IPS DF 6.9 (cell line): ENCODE data around the gene PCARE.
"Not testable (repeated sequence)": the region's sequence is repeated elsewhere in the genome, so short reads cannot be mapped to it uniquely, and the experiment has no call there.

ENCODE experiments used
- DNase-seq: peaks from one replicate; pipeline ENCODE4 v3.0.0-alpha.2; 2013; ENCODE audit warnings: low read depth, low spot score
- H3K27ac ChIP-seq: one replicate; pipeline ENCODE4 v1.5.1; 2013; ENCODE audit warnings: low read length, control low read depth
- H3K27me3 ChIP-seq: 2 replicates; pipeline ENCODE4 v1.6.1; 2013; ENCODE audit warnings: mild to moderate bottlenecking, low read length; ENCODE audit not compliant: control insufficient read depth, insufficient read depth
- H3K36me3 ChIP-seq: 2 replicates; pipeline ENCODE4 v1.6.1; 2013; ENCODE audit warnings: low read length; ENCODE audit not compliant: control insufficient read depth, insufficient read depth
- H3K4me1 ChIP-seq: 2 replicates; pipeline ENCODE4 v1.6.1; 2013; ENCODE audit warnings: low read length; ENCODE audit not compliant: control insufficient read depth, insufficient read depth
- H3K4me3 ChIP-seq: 2 replicates; pipeline ENCODE4 v1.5.1; 2013; ENCODE audit warnings: mild to moderate bottlenecking, low read length
- H3K9me3 ChIP-seq: 2 replicates; pipeline ENCODE4 v1.6.1; 2013; ENCODE audit warnings: low read length, inconsistent platforms; ENCODE audit not compliant: control insufficient read depth, insufficient read depth
- WGBS: extraction: QIAGEN DNeasy Blood & Tissue Kit; methylation state at CpG from one replicate; pipeline ENCODE4 v1.1.7; 2013; ENCODE audit warnings: mixed read lengths, missing lambda C conversion rate; ENCODE audit not compliant: insufficient read length, insufficient coverage; 5-methylcytosine and 5-hydroxymethylcytosine counted together

The PCARE gene

DNA sequence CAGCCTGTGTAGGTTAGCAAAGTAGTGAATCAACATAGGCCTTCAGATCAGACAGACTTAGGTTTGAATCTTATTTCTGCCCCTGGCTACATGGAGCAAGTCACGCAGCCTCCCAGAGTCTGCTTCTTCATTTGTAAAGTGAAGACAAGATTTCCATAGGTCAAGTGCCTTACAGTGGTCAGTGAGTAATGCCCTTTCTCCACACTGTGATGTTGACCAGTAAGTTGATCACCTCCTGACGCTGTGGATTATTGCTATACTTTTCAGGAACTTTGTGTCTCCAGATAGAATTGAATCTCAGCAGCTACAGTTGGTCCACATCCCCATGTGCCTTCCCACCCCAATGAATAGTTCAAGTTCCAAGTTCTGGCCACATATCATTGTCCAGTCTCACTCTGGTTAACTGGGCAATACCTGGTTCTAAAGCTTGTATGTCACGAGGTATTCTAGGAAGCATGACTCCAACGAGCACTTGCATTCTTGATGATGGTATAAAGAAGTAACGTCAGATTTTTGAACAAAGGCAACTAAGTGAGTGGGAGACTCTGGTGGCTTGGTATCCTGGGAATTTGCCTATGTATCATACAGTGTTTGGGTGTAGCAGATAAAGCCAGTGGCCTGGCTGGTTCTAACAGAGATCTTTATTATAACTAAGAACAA lies 38.8 kb upstream of the PCARE start:
- no peak overlapping the region for H3K4me3 ChIP-seq
- no peak for DNase-seq

DNA sequence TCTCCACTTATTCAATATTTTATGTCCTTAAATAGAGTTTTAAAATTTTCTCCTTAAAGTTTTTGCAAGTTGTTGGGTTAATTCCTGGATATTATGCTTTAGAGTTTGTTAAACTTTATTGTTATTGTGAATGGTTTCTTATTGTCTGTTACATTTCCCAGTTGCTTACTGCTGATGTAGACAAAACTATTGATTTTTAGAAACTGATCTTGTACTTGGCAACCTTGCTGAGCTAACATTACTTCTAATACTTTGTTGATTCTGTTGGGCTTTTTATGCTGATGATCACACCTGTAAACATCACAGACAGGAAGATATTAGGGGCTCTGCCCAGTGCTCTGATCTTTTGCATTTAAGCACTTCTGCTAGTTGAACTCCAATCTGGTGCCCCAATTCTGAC lies 38.1 kb upstream of the PCARE start:
- H3K4me1 ChIP-seq, result no peaks in the 10 kb centered on the region
- no peak overlapping the region for H3K27ac ChIP-seq
- DNase-seq, result no peak

More for the DNA sequence above, 38.8 kb upstream of the PCARE start:
- no peaks in the 10 kb centered on the region for H3K4me1 ChIP-seq
- H3K27me3 ChIP-seq, result peaks cover 31% of the 10 kb centered on the region
- no peak overlapping the region for H3K27ac ChIP-seq
- no peaks in the 10 kb centered on the region; the same call in 1 of the 2 replicates for H3K36me3 ChIP-seq
- no peaks in the 10 kb centered on the region for H3K9me3 ChIP-seq
- WGBS, result no CpG with 5 or more reads among the region's 5 CpGs

DNA sequence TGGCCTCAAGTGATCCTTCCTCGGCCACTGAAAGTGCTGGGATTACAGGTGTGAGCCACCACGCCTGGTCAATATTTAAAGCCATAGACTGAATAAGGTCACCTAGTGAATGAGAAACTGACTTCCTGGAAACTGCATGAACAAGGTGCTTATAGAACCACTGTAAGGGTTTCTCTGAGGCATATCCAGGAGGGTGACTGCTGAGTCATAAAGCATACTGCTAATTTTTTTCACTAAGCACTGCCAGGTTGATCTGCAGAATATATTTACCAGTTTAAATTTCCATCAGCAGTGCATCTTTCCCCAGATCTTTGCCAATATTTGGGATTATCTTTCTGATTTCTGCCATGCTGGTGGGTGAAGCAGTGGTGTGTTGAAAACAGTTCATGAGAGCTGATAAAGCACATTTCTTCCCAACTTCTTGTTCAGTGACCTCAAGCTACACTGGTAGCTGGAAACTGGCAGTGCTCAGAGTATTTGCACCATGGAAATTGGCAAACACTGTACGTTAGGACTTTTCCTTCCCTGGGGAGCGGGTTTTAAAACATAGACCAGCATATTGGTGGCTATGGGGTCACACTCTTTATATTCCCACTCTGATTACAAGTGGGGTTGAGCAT lies 36.7 kb upstream of the PCARE start:
- peaks cover 25% of the 10 kb centered on the region for H3K27me3 ChIP-seq
- H3K4me1 ChIP-seq, result no peaks in the 10 kb centered on the region
- H3K27ac ChIP-seq, result no peak overlapping the region
- no CpG with 5 or more reads among the region's 4 CpGs for WGBS
- H3K4me3 ChIP-seq, result no peak overlapping the region
- no peaks in the 10 kb centered on the region; the same call in 1 of the 2 replicates for H3K36me3 ChIP-seq
- DNase-seq, result no peak
- no peaks in the 10 kb centered on the region for H3K9me3 ChIP-seq

More for the DNA sequence above, 38.1 kb upstream of the PCARE start:
- H3K9me3 ChIP-seq, result no peaks in the 10 kb centered on the region
- peaks cover 31% of the 10 kb centered on the region for H3K27me3 ChIP-seq
- H3K4me3 ChIP-seq, result no peak overlapping the region
- no peaks in the 10 kb centered on the region; the same call in 1 of the 2 replicates for H3K36me3 ChIP-seq

DNA sequence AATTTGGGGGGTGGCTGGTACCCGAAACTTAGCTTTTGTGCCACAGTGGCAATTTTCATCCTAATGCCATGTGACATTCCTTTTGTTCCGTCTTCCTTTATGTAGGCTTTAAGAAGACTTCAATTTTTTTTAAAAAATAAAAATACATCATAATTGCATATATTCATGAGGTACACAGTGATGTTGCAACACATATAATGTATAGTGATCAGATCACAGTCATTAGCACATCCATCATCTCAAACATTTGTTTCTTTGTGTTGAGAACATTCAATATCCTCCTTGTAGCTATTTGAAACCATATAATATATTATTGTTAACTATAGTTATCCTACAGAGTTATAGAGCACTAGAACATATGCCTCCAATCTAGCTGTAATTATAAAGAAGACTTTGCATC lies 34.9 kb upstream of the PCARE start:
- H3K27me3 ChIP-seq, result peaks cover 11% of the 10 kb centered on the region
- no peaks in the 10 kb centered on the region for H3K9me3 ChIP-seq
- H3K36me3 ChIP-seq, result no peaks in the 10 kb centered on the region
- WGBS, result no CpG with 5 or more reads among the region's 2 CpGs
- DNase-seq, result no peak
- H3K4me3 ChIP-seq, result no peak overlapping the region
- no peak overlapping the region for H3K27ac ChIP-seq
- H3K4me1 ChIP-seq, result no peaks in the 10 kb centered on the region

- no peak overlapping the region for H3K4me3 ChIP-seq
- no peaks in the 10 kb centered on the region for H3K36me3 ChIP-seq
- peaks cover 2% of the 10 kb centered on the region for H3K27me3 ChIP-seq
- no peaks in the 10 kb centered on the region for H3K4me1 ChIP-seq
- no peak overlapping the region for H3K27ac ChIP-seq
- WGBS, result no CpG with 5 or more reads among the region's 8 CpGs
- DNase-seq, result no peak
- H3K9me3 ChIP-seq, result no peaks in the 10 kb centered on the region
Measured at GRCh38 chr2:29108225-29108624, 33.9 kb upstream of the PCARE start.

DNA sequence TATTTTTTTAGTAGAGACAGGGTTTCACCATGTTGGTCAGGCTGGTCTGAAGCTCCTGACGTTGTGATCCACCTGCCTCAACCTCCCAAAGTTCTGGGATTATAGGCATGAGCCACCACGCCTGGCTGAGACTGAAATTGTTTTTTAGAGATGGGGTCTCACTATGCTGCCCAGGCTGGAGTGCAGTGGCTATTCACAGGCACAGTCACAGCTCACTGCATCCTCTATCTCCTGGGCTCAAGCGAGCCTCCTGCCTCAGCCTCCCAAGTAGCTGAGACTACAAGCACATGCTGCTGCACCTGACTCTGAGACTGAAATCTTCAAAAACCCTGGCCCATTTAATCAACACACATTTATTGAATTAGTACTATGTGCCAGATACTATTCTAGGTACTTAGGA lies 33.2 kb upstream of the PCARE start:
- not testable (repeated sequence) for H3K27ac ChIP-seq, DNase-seq, H3K4me1 ChIP-seq, H3K36me3 ChIP-seq, H3K27me3 ChIP-seq, H3K9me3 ChIP-seq, H3K4me3 ChIP-seq
- WGBS, result no CpG with 5 or more reads among the region's 3 CpGs

- Histone ChIP-seq H3K4me3 (no peak overlapping the region), H3K36me3 (no peaks in the 10 kb centered on the region), H3K27ac (no peak overlapping the region), H3K9me3 (no peaks in the 10 kb centered on the region), H3K4me1 (no peaks in the 10 kb centered on the region), H3K27me3 (peaks cover 2% of the 10 kb centered on the region; the same call in 1 of the 2 replicates)
- WGBS, result no CpG with 5 or more reads among the region's 2 CpGs
- no peak for DNase-seq
Measured at GRCh38 chr2:29106980-29107388, 32.7 kb upstream of the PCARE start.

DNA sequence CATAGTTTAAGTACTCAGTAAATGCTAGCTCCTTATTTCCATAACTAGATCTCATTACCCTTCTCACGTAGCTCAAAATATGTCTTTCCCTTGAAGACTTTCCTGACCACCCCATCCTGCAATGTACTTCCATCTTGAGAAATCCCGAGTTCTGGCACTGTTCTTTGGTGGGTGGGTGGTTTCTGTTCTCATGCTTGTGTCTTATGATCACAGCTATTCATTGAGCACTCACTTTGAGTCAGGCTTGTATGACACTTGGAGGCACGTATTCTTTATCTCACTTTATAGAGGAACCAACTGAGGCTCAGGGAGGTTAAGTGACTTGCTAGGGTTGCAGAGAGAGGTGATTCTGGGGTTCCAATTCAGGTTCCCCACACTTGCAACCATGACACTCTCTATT lies 31.9 kb upstream of the PCARE start:
- Histone ChIP-seq H3K27me3 (peaks cover 2% of the 10 kb centered on the region; the same call in 1 of the 2 replicates), H3K36me3 (no peaks in the 10 kb centered on the region), H3K9me3 (no peaks in the 10 kb centered on the region), H3K27ac (no peak overlapping the region), H3K4me1 (no peaks in the 10 kb centered on the region), H3K4me3 (no peak overlapping the region)
- WGBS, result no CpG with 5 or more reads among the region's 3 CpGs
- DNase-seq, result no peak

DNA sequence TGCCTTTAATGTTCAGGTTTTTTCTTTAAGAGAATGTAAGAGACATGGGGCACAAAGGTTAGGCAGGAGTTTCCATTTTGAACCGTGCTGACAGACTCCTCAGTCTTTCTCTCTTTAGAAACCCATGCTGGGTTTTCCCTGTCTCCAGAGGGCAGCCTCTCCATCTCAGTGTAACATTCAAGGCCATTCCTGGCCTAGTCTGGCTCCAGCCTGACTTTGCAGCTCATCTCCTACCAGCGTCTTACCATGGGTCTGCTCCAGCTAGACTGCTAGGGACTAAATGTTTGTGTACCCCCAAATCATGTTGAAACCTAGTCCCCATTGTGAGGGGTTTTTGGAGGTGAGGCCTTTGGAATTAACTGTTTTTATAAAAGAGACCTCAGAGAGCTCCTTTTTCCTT lies 31.1 kb upstream of the PCARE start:
- Histone ChIP-seq H3K27me3 (no peaks in the 10 kb centered on the region), H3K27ac (no peak overlapping the region), H3K9me3 (no peaks in the 10 kb centered on the region; the same call in 1 of the 2 replicates), H3K4me3 (no peak overlapping the region), H3K4me1 (no peaks in the 10 kb centered on the region), H3K36me3 (no peaks in the 10 kb centered on the region)
- no CpG with 5 or more reads among the region's 2 CpGs for WGBS
- no peak for DNase-seq

- no CpG with 5 or more reads among the region's 5 CpGs for WGBS
- no peak for DNase-seq
- H3K4me3 ChIP-seq, result no peak overlapping the region
- no peaks in the 10 kb centered on the region for H3K36me3 ChIP-seq
- no peaks in the 10 kb centered on the region; the same call in 1 of the 2 replicates for H3K9me3 ChIP-seq
- H3K4me1 ChIP-seq, result no peaks in the 10 kb centered on the region
- no peak overlapping the region for H3K27ac ChIP-seq
- no peaks in the 10 kb centered on the region for H3K27me3 ChIP-seq
Measured at GRCh38 chr2:29104688-29105087, 30.4 kb upstream of the PCARE start.

DNA sequence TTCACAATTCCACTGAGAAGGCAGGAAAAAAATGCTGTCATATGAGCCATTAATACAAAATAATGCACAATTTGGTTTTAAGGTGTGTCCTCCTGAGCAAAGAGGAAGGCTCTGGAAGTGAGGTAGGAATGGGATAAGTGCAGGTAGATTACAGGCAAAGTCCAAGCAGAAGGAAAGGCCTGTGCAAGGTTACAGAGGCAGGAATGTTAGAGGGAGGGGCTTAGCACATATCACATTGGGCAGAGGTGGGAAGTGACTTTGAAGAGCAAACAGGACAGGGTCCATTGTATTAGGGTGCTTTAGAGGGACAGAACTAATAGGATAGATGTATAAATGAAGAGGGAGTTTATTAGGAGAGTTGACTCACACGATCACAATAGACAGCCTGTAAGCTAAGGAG lies 26.2 kb upstream of the PCARE start:
- Histone ChIP-seq H3K27ac (no peak overlapping the region), H3K4me3 (no peak overlapping the region), H3K4me1 (no peaks in the 10 kb centered on the region), H3K9me3 (no peaks in the 10 kb centered on the region; the same call in 1 of the 2 replicates), H3K27me3 (no peaks in the 10 kb centered on the region), H3K36me3 (no peaks in the 10 kb centered on the region)
- no peak for DNase-seq
- no CpG with 5 or more reads among the region's 1 CpG for WGBS
